H1 (cell line): ENCODE results near the gene WNT1. TPM values are rescaled to one million over a fixed set of nuclear protein-coding genes. Genes with fewer than 3 reads are reported as not detected.

Experiments
- CTCF ChIA-PET: fragments of 300-600 bp; sonication (Branson Sonifier 250); formaldehyde crosslinking; loops from one replicate; lab custom pipeline; 2021; ENCODE audit not compliant: partially characterized antibody; lab: Charles Lee
- POLR2A ChIA-PET: fragments of 300-600 bp; sonication (Branson Sonifier 250); formaldehyde crosslinking; loops from one replicate; lab custom pipeline; 2021; ENCODE audit warnings: inconsistent platforms; ENCODE audit not compliant: partially characterized antibody; lab: Charles Lee
- DNase-seq, 2 experiments: peaks; one replicate each; pipeline versions ENCODE4 v3.0.0 to v3.0.0-alpha.2; 2010 to 2022; ENCODE audit warnings: low spot score in 2 of 2, low read depth in 1 of 2, mixed read lengths in 1 of 2
- FAIRE-seq: peaks from 2 replicates; lab custom pipeline; 2011; peaks lifted over from hg19 to GRCh38; lab: Jason Lieb, UNC
- H2AFZ ChIP-seq: 2 replicates; pipeline ENCODE4 v1.8.1; 2012; ENCODE audit warnings: low read length, inconsistent platforms
- H2AK5ac ChIP-seq: 2 replicates; pipeline ENCODE4 v1.6.1; 2013; ENCODE audit warnings: low read depth, low read length
- H2BK120ac ChIP-seq: replicated peaks from 2 replicates; pipeline ENCODE3; 2013; ENCODE audit warnings: low read depth, low read length, inconsistent platforms
- H2BK12ac ChIP-seq: 2 replicates; pipeline ENCODE4 v1.6.1; 2013; ENCODE audit warnings: low read depth, low read length
- H2BK15ac ChIP-seq: 2 replicates; pipeline ENCODE4 v1.6.1; 2013; ENCODE audit warnings: low read length
- H2BK20ac ChIP-seq: 2 replicates; pipeline ENCODE4 v1.6.1; 2013; ENCODE audit warnings: low read length
- H2BK5ac ChIP-seq: 2 replicates; pipeline ENCODE4 v1.6.1; 2013; ENCODE audit warnings: low read depth, low read length
- H3K14ac ChIP-seq: 2 replicates; pipeline ENCODE4 v1.6.1; 2013; ENCODE audit warnings: inconsistent platforms; ENCODE audit not compliant: insufficient read length
- H3K18ac ChIP-seq: 2 replicates; pipeline ENCODE4 v1.6.1; 2013; ENCODE audit warnings: low read length; ENCODE audit errors: extremely low read depth
- H3K23ac ChIP-seq: 2 replicates; pipeline ENCODE4 v1.6.1; 2013; ENCODE audit warnings: inconsistent platforms; ENCODE audit not compliant: insufficient read length
- H3K23me2 ChIP-seq: 2 replicates; pipeline ENCODE4 v1.6.1; 2013; ENCODE audit warnings: low read depth, low read length
- H3K27ac ChIP-seq: 2 replicates; pipeline ENCODE4 v1.6.1; 2011; ENCODE audit warnings: low read depth, low read length, inconsistent platforms
- H3K27me3 ChIP-seq, 4 experiments: replicated peaks in 1 of 4; 1 replicate in 1 of 4; 2 replicates in 3 of 4; pipeline versions ENCODE4 v1.6.1 to v1.8.1; 2011 to 2013; ENCODE audit warnings: low read length in 3 of 4, mild to moderate bottlenecking in 3 of 4, inconsistent platforms in 2 of 4, mixed read lengths in 2 of 4, moderate library complexity in 1 of 4; ENCODE audit not compliant: control insufficient read depth in 3 of 4, insufficient read depth in 3 of 4; ENCODE audit errors: extremely low read depth in 1 of 4
- H3K36me3 ChIP-seq, 4 experiments: 2 replicates each; pipeline versions ENCODE4 v1.6.1 to v1.8.1; 2011 to 2013; ENCODE audit warnings: mild to moderate bottlenecking in 4 of 4, low read length in 3 of 4, moderate library complexity in 2 of 4, control low read depth in 1 of 4, inconsistent platforms in 1 of 4; ENCODE audit not compliant: insufficient read depth in 4 of 4, control insufficient read depth in 2 of 4
- H3K4ac ChIP-seq: replicated peaks from 2 replicates; pipeline ENCODE3; 2013; ENCODE audit warnings: low read length, low read depth, mixed read lengths, inconsistent platforms; ENCODE audit not compliant: insufficient read length
- H3K4me1 ChIP-seq, 4 experiments: replicated peaks in 1 of 4; 1 replicate in 1 of 4; 2 replicates in 3 of 4; pipeline versions ENCODE4 v1.6.1 to v1.8.1; 2011 to 2013; ENCODE audit warnings: low read length in 3 of 4, inconsistent platforms in 2 of 4, mixed read lengths in 1 of 4; ENCODE audit not compliant: insufficient read depth in 4 of 4, control insufficient read depth in 3 of 4
- H3K4me2 ChIP-seq, 2 experiments: 2 replicates each; pipeline versions ENCODE4 v1.6.1 to v1.8.1; 2011 to 2013; ENCODE audit warnings: low read depth in 2 of 2, low read length in 2 of 2, control low read depth in 1 of 2, inconsistent platforms in 1 of 2, mild to moderate bottlenecking in 1 of 2; ENCODE audit not compliant: insufficient read depth in 1 of 2
- H3K4me3 ChIP-seq, 4 experiments: fragments of 200-600, 300-600 bp in 1 of 4; sonication (generic), shearing (Covaris generic), sonication (Bioruptor Twin) in 1 of 4; 2 replicates each; pipeline versions ENCODE4 v1.5.1 to v1.8.1; 2011 to 2016; ENCODE audit warnings: low read length in 4 of 4, low read depth in 3 of 4, control low read depth in 2 of 4, inconsistent platforms in 2 of 4, mild to moderate bottlenecking in 2 of 4, mixed read lengths in 1 of 4, moderate library complexity in 1 of 4; ENCODE audit not compliant: insufficient read depth in 2 of 4; ENCODE audit errors: extremely low read depth in 1 of 4
- H3K56ac ChIP-seq: replicated peaks from 2 replicates; pipeline ENCODE3; 2013; ENCODE audit warnings: low read depth, mild to moderate bottlenecking, mixed read lengths, low read length, inconsistent platforms; ENCODE audit not compliant: insufficient read length
- H3K79me1 ChIP-seq: 2 replicates; pipeline ENCODE4 v1.6.1; 2013; ENCODE audit warnings: low read depth, low read length, control low read depth
- H3K79me2 ChIP-seq, 2 experiments: 2 replicates each; pipeline versions ENCODE4 v1.6.1 to v1.8.1; 2012 to 2013; ENCODE audit warnings: low read length in 2 of 2, mild to moderate bottlenecking in 2 of 2, inconsistent platforms in 1 of 2; ENCODE audit not compliant: insufficient read depth in 2 of 2, control insufficient read depth in 1 of 2
- H3K9ac ChIP-seq, 4 experiments: replicated peaks in 1 of 4; 1 replicate in 1 of 4; 2 replicates in 3 of 4; pipeline versions ENCODE4 v1.6.1 to v1.8.1; 2011 to 2013; ENCODE audit warnings: low read depth in 3 of 4, low read length in 3 of 4, control low read depth in 2 of 4, mild to moderate bottlenecking in 2 of 4, moderate library complexity in 2 of 4, inconsistent platforms in 1 of 4; ENCODE audit errors: extremely low read depth in 1 of 4
- H3K9me3 ChIP-seq, 2 experiments: 2 replicates each; pipeline versions ENCODE4 v1.6.1 to v1.8.1; 2012 to 2013; ENCODE audit warnings: mild to moderate bottlenecking in 2 of 2, moderate library complexity in 2 of 2, control low read depth in 1 of 2, inconsistent platforms in 1 of 2, low read depth in 1 of 2, low read length in 1 of 2, mixed read lengths in 1 of 2; ENCODE audit not compliant: insufficient read depth in 2 of 2
- H4K20me1 ChIP-seq, 2 experiments: replicated peaks in 1 of 2; 2 replicates each; pipeline versions ENCODE3 to v1.8.1; 2011 to 2013; ENCODE audit warnings: inconsistent platforms in 2 of 2, low read length in 2 of 2, mild to moderate bottlenecking in 1 of 2; ENCODE audit not compliant: insufficient read depth in 2 of 2, control insufficient read depth in 1 of 2
- H4K5ac ChIP-seq: 2 replicates; pipeline ENCODE4 v1.6.1; 2013; ENCODE audit warnings: low read length, low read depth, mixed read lengths, inconsistent platforms; ENCODE audit not compliant: insufficient read length
- H4K8ac ChIP-seq: 2 replicates; pipeline ENCODE4 v1.8.0; 2013; ENCODE audit warnings: mild to moderate bottlenecking, moderate library complexity, low read length, inconsistent platforms; ENCODE audit not compliant: insufficient read depth; ENCODE audit errors: extremely low read depth
- H4K91ac ChIP-seq: replicated peaks from 2 replicates; pipeline ENCODE3; 2013; ENCODE audit warnings: low read length, mixed read lengths, inconsistent platforms; ENCODE audit not compliant: insufficient read length
- KDM4A ChIP-seq: IDR thresholded peaks from one replicate; pipeline ENCODE4 v1.7.1; 2012; ENCODE audit warnings: low read depth, mild to moderate bottlenecking, moderate library complexity, low read length, inconsistent platforms; ENCODE audit not compliant: severe bottlenecking
- POLR2A ChIP-seq, 2 experiments: IDR thresholded peaks; 1 replicate in 1 of 2; 2 replicates in 1 of 2; pipeline ENCODE4 v1.6.1; 2011; ENCODE audit warnings: low read depth in 2 of 2, low read length in 2 of 2, mild to moderate bottlenecking in 2 of 2; ENCODE audit errors: control extremely low read depth in 1 of 2
- POLR2AphosphoS5 ChIP-seq: IDR thresholded peaks from 2 replicates; pipeline ENCODE4 v1.6.1; 2011; ENCODE audit warnings: low read depth, low read length
- SP2 ChIP-seq: IDR thresholded peaks from 2 replicates; pipeline ENCODE4 v1.6.1; 2012; ENCODE audit warnings: mild to moderate bottlenecking, low read length, inconsistent platforms
- WGBS, 2 experiments: shearing (Covaris generic) in 1 of 2; methylation state at CpG; one replicate each; pipeline versions ENCODE4 v1.1.6 to v1.1.7; 2013 to 2015; ENCODE audit warnings: low lambda C conversion rate in 2 of 2, mixed read lengths in 2 of 2, inconsistent platforms in 1 of 2, low coverage in 1 of 2, missing lambda C conversion rate in 1 of 2; ENCODE audit not compliant: insufficient replicate concordance in 2 of 2, insufficient coverage in 1 of 2, insufficient read length in 1 of 2; ENCODE audit errors: extremely low coverage in 1 of 2, missing lambda C conversion rate in 1 of 2; 5-methylcytosine and 5-hydroxymethylcytosine counted together
- polyA plus RNA-seq, 7 experiments: library from polyadenylated mRNA; depleted of rRNA in 3 of 7; stranded (reverse) in 5 of 7; unstranded in 2 of 7; fragments of >200 nt in 5 of 7; fragments of 200-250 nt in 2 of 7; gene quantifications; 1 replicate in 5 of 7; 2 replicates in 1 of 7; 4 replicates in 1 of 7; pipeline versions ENCODE4 v1.2.1 to v1.2.3, GENCODE V29; 2011 to 2013; ENCODE audit warnings: missing spikeins in 2 of 7, mixed read lengths in 2 of 7
- total RNA-seq: library from RNA; stranded (reverse); fragmentation: NEBNext Ultra II Directional; extraction: Animal tissue kit (Norgen Biotek cat#: 25700); gene quantifications from 2 replicates; pipeline ENCODE4 v1.2.1, GENCODE V29; 2021

WNT1 gene
- total and polyA plus RNA-seq, 2 of the 8 experiments (the other 6 are each of a cell fraction or from before 2014, with no cell fraction given) = not detected

- peaks cover 36 to 82% of the 10 kb centered on the region in 2 experiments for H3K79me2 ChIP-seq
- no peak overlapping the region for H3K18ac ChIP-seq
- no peak overlapping the region for H2AK5ac ChIP-seq
- no peak overlapping the region for H3K23ac ChIP-seq
- no peak overlapping the region for H4K5ac ChIP-seq
- H3K4ac ChIP-seq = no peak overlapping the region
- H2BK12ac ChIP-seq = no peak overlapping the region
- no peak overlapping the region; a peak in 1 of 7 replicates for H3K9ac ChIP-seq
- H3K4me1 ChIP-seq = peaks cover 2 to 11% (median 7%) of the 10 kb centered on the region in 4 experiments; a peak in 6 of 7 replicates
- H3K14ac ChIP-seq = no peak overlapping the region
- CTCF ChIA-PET = interaction anchor here (0.9 to 40.8 kb wide), 9 partner anchors 10 to 133 kb away, joined by 3 to 1336 read pairs (median 7); partner anchors contain the start of genes DDN, FKBP11 and WNT1
- no peaks in the 10 kb centered on the region for H3K27me3 ChIP-seq
- H3K4me3 ChIP-seq = no peak overlapping the region
- peaks cover 6% of the 10 kb centered on the region; the same call in 1 of the 2 replicates for H3K23me2 ChIP-seq
- no peak overlapping the region for H4K91ac ChIP-seq
- no peak overlapping the region for H3K27ac ChIP-seq
- peaks cover 3 to 34% (median 7%) of the 10 kb centered on the region in 4 experiments; a peak in 6 of 8 replicates for H3K36me3 ChIP-seq
- H4K8ac ChIP-seq = no peak overlapping the region
- WGBS, 2 experiments = 86% methylated on average over 4 of the region's 4 CpGs; no CpG with 5 or more reads in 1 of the 2 experiments
- H3K56ac ChIP-seq = no peak overlapping the region
- FAIRE-seq = no peak
- H2BK15ac ChIP-seq = no peak overlapping the region
- no peak overlapping the region for H2BK20ac ChIP-seq
- H2AFZ ChIP-seq = no peak overlapping the region
- DNase-seq = no peak
- POLR2A ChIA-PET = interaction anchor here (1.0 to 6.7 kb wide), 11 partner anchors 10 to 99 kb away, joined by 3 to 77 read pairs (median 3); partner anchors contain the start of gene FKBP11
- no peak overlapping the region for H3K4me2 ChIP-seq
- no peak overlapping the region for H2BK5ac ChIP-seq
- H3K9me3 ChIP-seq = no peaks in the 10 kb centered on the region
- H4K20me1 ChIP-seq = peaks cover 13 to 33% of the 10 kb centered on the region in 2 experiments
- H3K79me1 ChIP-seq = peaks cover 10% of the 10 kb centered on the region; the same call in 1 of the 2 replicates
- TF ChIP-seq SP2 = no peak
- no peak for TF ChIP-seq KDM4A
- no peak for TF ChIP-seq POLR2A (IDR thresholded peaks at IDR 0.05; ENCODE audit: control extremely low read depth in 1 of 2, low read depth in 2 of 2, low read length in 2 of 2)
- peak; percentile 27; the same call in 1 of the 2 replicates for TF ChIP-seq POLR2AphosphoS5
- TF ChIP-seq, all 59 proteins: peak for 1
- no peak overlapping the region for H2BK120ac ChIP-seq
Observed at GRCh38 chr12:48952691-48953090, 25.4 kb upstream of the WNT1 start.
